GM21526 (cell line): Measurements from ENCODE around the gene PCSK5.
"Not testable (repeated sequence)": the region's sequence is repeated elsewhere in the genome, so short reads cannot be mapped to it uniquely, and the experiment has no call there.

Source experiments
- ATAC-seq: cut with Tn5 transposase; IDR thresholded peaks from one replicate; pipeline ENCODE4 v1.9.1; 2021; ENCODE audit warnings: moderate library complexity; ENCODE audit not compliant: unreplicated experiment, low FRiP score

The PCSK5 gene

GRCh38 chr9:75889577-75889976 is 896 bp upstream of the PCSK5 start:
- no peak for ATAC-seq

DNA sequence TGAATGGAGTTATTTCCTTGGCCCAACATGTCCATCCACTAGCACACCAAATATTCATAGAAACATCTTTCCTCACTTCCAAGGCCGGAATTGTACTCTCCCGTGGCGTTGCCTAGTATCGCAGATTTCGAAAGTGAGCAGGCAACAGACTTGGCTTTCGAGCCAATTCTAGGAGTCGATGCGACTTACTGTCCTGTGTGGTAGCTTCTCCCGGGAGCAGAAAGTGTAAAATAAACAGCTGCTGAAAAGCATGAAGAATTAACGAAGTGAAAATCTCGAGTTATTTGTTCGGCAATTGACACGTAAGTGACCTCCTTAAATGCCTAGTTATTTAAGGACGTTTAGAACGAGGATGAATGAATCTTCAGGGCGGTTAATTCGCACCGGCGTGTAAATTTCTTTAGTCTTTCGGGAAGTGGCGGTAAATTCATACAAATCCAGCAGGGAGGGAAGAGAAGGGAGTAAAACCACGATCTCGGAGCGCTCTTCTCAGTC is 449 bp upstream of the PCSK5 start:
- no peak for ATAC-seq

GRCh38 chr9:75891277-75891741 is 836 bp downstream of the PCSK5 start:
- no peak for ATAC-seq

GRCh38 chr9:75891771-75892215 is 1.3 kb downstream of the PCSK5 start:
- no peak for ATAC-seq

DNA sequence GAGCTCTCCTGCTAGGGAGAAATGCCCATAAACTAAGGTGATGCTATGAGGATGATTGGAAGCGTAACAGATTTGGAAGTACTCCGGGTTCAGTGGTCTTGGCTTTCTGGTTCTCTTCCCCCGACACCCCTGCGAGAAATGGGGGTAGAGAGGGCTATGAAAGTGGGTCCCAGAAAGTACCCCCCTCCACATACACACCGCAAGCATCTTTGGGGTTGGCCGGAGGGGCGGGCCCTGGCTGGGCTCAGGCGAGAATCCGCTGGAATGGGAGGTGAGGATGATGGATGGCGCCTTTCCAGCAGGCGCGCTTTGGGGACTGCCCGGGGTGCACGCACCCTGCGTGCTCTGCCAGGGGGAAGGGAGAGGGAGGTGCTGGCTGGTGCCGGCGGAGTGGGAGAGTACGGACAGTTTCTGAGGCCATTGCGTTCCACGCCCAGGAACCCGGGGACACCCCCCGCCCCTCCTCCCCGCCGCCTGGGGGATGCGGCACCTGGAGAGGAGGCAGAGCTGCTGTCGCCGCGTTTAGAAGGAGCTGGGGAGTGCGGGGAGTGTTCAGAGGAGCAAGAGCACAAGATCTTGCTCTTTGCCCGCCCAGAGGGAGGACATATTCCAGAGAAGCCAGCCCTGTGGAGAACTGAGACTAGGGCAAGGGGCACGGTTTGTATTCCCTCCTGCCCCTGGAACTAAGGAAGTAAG is 1.9 kb downstream of the PCSK5 start:
- no peak for ATAC-seq

- ATAC-seq, result no peak
Observed at GRCh38 chr9:75893106-75893505, 2.6 kb downstream of the PCSK5 start.

DNA sequence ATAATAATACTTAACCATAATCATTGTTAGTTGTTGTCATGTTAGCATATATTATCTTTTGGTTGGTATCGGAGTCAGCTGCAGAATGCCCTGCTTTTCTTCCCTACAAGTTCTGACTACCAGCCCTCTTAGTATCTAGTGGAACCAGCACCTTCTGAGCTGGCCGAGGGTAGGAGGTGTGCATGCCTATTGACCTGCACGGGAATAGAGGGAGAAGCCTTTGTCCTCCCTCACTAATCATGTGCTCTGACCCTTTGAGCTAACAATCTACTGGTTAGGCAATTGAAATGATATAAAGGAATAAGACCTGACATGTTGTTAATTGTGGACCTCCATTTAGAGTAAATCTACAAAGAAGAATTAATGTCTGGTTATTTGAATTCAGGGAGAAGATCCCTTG is 4.1 kb downstream of the PCSK5 start:
- ATAC-seq, result no peak

GRCh38 chr9:75895112-75895511 is 4.6 kb downstream of the PCSK5 start:
- ATAC-seq, result no peak

GRCh38 chr9:75896193-75896592 is 5.7 kb downstream of the PCSK5 start:
- ATAC-seq, result no peak

- ATAC-seq, result not testable (repeated sequence)
Observed at GRCh38 chr9:75900893-75901524, 10.5 kb downstream of the PCSK5 start.

DNA sequence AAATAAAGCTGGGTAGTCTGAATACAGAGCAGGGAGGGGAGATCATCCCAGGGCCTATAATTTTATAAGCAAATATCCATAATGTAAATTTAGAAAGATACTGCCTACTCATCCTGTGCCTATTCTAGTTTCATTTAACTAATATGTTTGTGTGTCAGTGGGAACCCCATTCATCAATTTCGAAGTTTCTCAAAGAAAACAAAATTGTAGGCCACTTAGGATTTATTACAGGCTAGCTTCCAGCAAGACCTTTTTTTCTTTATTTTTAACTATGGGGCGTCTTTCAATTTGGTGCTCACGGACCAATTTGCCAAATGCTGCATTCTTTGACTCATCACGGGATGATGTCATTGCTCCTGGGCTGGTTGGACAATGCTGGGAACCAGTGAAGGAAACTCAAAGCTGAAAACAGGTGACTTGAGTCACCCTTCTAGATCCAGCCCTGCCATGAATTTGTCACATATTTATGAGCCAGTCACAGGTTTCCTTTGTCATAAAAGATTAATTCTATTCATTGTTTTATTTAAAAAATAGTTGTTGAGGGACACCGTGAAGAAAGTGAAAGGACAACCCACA is 13.4 kb downstream of the PCSK5 start:
- ATAC-seq, result no peak

DNA sequence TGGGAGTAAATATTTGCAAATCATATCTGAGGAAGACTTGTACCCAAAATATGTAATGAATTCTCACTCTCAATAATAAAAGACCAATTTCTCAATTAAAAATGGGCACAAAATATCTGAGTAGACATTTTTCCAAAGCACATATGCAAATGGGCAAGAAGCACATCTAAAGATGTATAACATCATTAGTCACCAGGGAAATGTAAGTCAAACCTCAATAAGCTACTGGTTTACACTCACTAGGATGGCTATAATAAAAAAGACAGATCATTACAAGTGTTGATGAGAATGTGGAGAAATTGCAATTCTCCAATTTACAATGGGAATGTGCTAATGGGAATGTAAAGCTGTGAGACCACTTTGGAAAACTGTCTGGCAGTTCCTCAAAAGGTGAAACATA is 13.9 kb downstream of the PCSK5 start:
- no peak for ATAC-seq

GRCh38 chr9:75906531-75906930 is 16.1 kb downstream of the PCSK5 start:
- ATAC-seq, result no peak

- ATAC-seq, result no peak
Observed at GRCh38 chr9:75907329-75907728, 16.9 kb downstream of the PCSK5 start.

DNA sequence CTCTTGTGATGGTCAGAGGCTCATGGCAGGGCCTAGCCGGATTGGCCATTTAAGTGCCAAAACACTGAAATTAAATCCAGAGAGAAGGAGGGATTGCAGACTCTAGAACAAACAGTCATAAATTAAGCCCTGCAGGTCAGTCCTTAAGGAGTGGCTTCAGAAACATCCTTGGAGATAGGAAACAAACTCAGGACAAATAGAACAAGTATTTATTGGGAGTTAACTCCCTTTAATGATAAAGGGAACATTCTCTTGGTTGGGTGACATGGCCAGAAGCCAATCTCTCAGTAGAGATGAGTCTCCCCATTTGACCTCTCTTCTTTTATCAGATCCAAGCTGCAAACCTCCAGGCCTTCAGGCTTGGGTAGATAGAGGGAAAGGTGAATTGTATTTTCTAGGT is 17.4 kb downstream of the PCSK5 start:
- no peak for ATAC-seq

GRCh38 chr9:75909776-75910175 is 19.3 kb downstream of the PCSK5 start:
- no peak for ATAC-seq

- no peak for ATAC-seq
Observed at GRCh38 chr9:75910731-75911130, 20.3 kb downstream of the PCSK5 start.

DNA sequence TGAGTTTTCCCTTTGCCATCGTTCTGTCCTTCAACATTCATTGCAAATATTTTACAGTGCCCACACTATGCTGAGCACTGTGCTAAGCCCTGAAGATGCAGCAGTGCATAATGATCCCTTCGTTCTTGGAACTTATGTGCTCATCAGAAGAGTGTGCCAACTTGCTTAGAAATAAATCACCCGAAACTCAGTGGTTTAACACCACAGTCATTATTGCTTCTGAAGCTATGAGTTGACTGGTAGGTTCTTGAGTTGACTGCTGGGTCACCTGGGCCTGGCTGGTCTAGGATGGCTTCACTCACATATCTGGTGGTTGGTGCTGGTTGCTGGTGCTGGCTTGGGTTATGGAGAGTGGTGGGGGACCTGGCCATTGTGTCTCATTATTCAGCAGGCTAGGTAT is 20.9 kb downstream of the PCSK5 start:
- no peak for ATAC-seq

DNA sequence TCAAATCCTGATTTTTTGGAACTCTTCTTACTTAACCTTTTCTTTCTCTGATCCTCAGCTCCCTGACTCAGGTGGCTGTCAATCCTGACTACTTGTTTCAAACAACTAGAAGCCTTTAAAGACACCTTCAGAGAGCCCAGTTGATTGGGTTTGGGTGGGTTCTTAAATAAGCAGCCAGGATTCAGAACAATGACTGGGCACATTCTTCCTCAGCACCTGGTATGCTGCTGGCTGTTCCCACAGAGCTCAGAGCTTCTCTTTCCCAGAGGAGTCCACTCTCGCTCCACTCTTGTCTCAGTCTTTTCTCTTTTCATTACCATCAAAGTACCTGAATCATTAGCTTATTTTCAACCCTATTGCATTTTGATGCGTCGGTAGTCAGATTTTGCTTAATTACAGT is 22.5 kb downstream of the PCSK5 start:
- ATAC-seq, result no peak

DNA sequence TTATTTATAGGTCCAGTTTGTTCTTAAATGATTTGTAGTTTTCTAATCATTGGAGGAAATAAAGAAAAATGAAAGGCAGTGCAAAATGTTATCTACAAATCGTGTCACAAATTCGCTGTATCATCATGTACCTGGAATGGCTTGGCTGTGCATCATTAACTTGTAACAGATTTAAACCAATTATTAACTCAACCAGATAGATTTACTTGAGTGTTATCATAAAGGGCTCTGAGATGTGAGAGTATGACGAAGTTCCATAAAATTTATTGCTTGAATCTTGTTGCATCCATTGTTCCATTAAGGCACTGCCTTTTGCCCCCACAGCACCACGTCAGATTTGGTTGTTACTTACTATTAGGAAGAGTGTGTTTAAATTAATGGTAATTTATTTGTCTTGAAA is 23.5 kb downstream of the PCSK5 start:
- ATAC-seq, result no peak

- ATAC-seq, result no peak
Observed at GRCh38 chr9:75914883-75915452, 24.5 kb downstream of the PCSK5 start.
